K562 (cell line): Measurements from ENCODE around the gene ADAT3. TPM values are rescaled to one million over a fixed set of nuclear protein-coding genes. Genes with fewer than 3 reads are reported as not detected.

ENCODE experiments used
- ASH1L ChIP-seq: fragments of 450-650 bp; IDR thresholded peaks from 2 replicates; pipeline ENCODE4 v1.6.1; 2018; ENCODE audit warnings: borderline replicate concordance, mild to moderate bottlenecking, low read depth; ENCODE audit not compliant: partially characterized antibody
- CSDE1 ChIP-seq, 2 experiments: fragments of 450-650 bp; IDR thresholded peaks; 2 replicates each; pipeline ENCODE4 v1.6.1; 2016; ENCODE audit warnings: mild to moderate bottlenecking in 1 of 2
- ERF ChIP-seq: fragments of 450-650 bp; formaldehyde crosslinking; IDR thresholded peaks from 2 replicates; pipeline ENCODE4 v1.4.0; 2020; ENCODE audit warnings: mild to moderate bottlenecking, mixed read lengths
- EZH2 ChIP-seq: IDR thresholded peaks from 2 replicates; pipeline ENCODE4 v1.6.1; 2012; ENCODE audit warnings: low read depth, mild to moderate bottlenecking, inconsistent platforms, low read length, borderline replicate concordance
- GATAD2B ChIP-seq: fragments of 450-650 bp; IDR thresholded peaks from 2 replicates; pipeline ENCODE4 v1.6.1; 2017; ENCODE audit warnings: mild to moderate bottlenecking, borderline replicate concordance
- HNRNPL ChIP-seq: fragments of 200-400 bp; formaldehyde crosslinking; IDR thresholded peaks from 2 replicates; pipeline ENCODE4 v1.6.1; 2017; ENCODE audit warnings: low read depth, mild to moderate bottlenecking, low read length
- KLF6 ChIP-seq: fragments of 250-450 bp; sonication (Bioruptor Pico); IDR thresholded peaks from 2 replicates; pipeline ENCODE4 v1.4.0; 2020; ENCODE audit warnings: mild to moderate bottlenecking, moderate library complexity, borderline replicate concordance
- LCOR ChIP-seq: sonication (generic); formaldehyde crosslinking; IDR thresholded peaks from 2 replicates; pipeline ENCODE4 v1.8.0; 2022; ENCODE audit warnings: mild to moderate bottlenecking, missing genetic modification reagents
- MTA1 ChIP-seq: fragments of 450-650 bp; IDR thresholded peaks from 2 replicates; pipeline ENCODE4 v1.6.1; 2017; ENCODE audit warnings: borderline replicate concordance
- MXI1 ChIP-seq: IDR thresholded peaks from 2 replicates; pipeline ENCODE4 v1.6.1; 2011; ENCODE audit warnings: low read depth, mild to moderate bottlenecking, improper control_type of control experiment, low read length
- NBN ChIP-seq: fragments of 450-650 bp; IDR thresholded peaks from 2 replicates; pipeline ENCODE4 v1.6.1; 2016; ENCODE audit warnings: low read depth, mild to moderate bottlenecking
- NELFE ChIP-seq: IDR thresholded peaks from 2 replicates; pipeline ENCODE4 v1.6.1; 2011; ENCODE audit warnings: mild to moderate bottlenecking; ENCODE audit not compliant: insufficient read depth, insufficient read length
- NFIC ChIP-seq: fragments of 450-650 bp; IDR thresholded peaks from 2 replicates; pipeline ENCODE4 v1.6.1; 2017; ENCODE audit warnings: mild to moderate bottlenecking, inconsistent platforms
- RBBP5 ChIP-seq: fragments of 200-600 bp; sonication (generic); IDR thresholded peaks from 2 replicates; pipeline ENCODE4 v1.6.1; 2012; ENCODE audit warnings: borderline replicate concordance, mild to moderate bottlenecking, low read length, control low read depth, inconsistent platforms; ENCODE audit not compliant: insufficient read depth, poor library complexity, severe bottlenecking
- SOX6 ChIP-seq: fragments of 450-650 bp; IDR thresholded peaks from 2 replicates; pipeline ENCODE4 v1.6.1; 2014; ENCODE audit warnings: mild to moderate bottlenecking
- SP1 ChIP-seq: sonication (generic); formaldehyde crosslinking; IDR thresholded peaks from 2 replicates; pipeline ENCODE4 v1.8.1; 2022; ENCODE audit warnings: mild to moderate bottlenecking, missing genetic modification reagents
- STAG1 ChIP-seq: sonication (generic); formaldehyde crosslinking; IDR thresholded peaks from 2 replicates; pipeline ENCODE4 v1.5.0; 2020; ENCODE audit warnings: missing genetic modification reagents, borderline replicate concordance
- ZNF143 ChIP-seq: sonication (generic); formaldehyde crosslinking; IDR thresholded peaks from 2 replicates; pipeline ENCODE4 v1.9.0; 2022; ENCODE audit warnings: mild to moderate bottlenecking, missing genetic modification reagents
- ZNF354B ChIP-seq: fragments of 250-450 bp; sonication (Bioruptor Pico); IDR thresholded peaks from 2 replicates; pipeline ENCODE4 v1.4.0; 2020
- ZNF41 ChIP-seq: fragments of 250-450 bp; sonication (Bioruptor Pico); conservative IDR thresholded peaks from 2 replicates; pipeline ENCODE4 v1.4.0; 2020; ENCODE audit warnings: mild to moderate bottlenecking
- ZNF551 ChIP-seq: fragments of 250-450 bp; sonication (Bioruptor Pico); IDR thresholded peaks from 2 replicates; pipeline ENCODE4 v1.5.0; 2021; ENCODE audit warnings: mild to moderate bottlenecking, moderate library complexity
- ZNF717 ChIP-seq: fragments of 250-450 bp; sonication (Bioruptor Pico); IDR thresholded peaks from 2 replicates; pipeline ENCODE4 v1.5.0; 2021
- polyA plus RNA-seq, 8 experiments: library from polyadenylated mRNA; depleted of rRNA in 4 of 8; stranded (reverse) in 5 of 8; unstranded in 3 of 8; fragments of >200 nt; fragmentation: Nextera tagmentation in 2 of 8; fragmentation: Illumina TruSeq in 1 of 8; extraction: Ambion mirVana in 2 of 8; extraction: Trizol in 1 of 8; gene quantifications; 2 replicates each; pipeline versions ENCODE4 v1.2.1 to v1.2.3, GENCODE V29; 2011 to 2014; ENCODE audit warnings: inconsistent platforms in 1 of 8, missing spikeins in 1 of 8
- total RNA-seq, 7 experiments: library from RNA; depleted of rRNA in 6 of 7; stranded (reverse); fragments of >200 nt in 6 of 7; fragmentation: Illumina TruSeq in 2 of 7; extraction: Trizol in 2 of 7; gene quantifications; 2 replicates each; pipeline versions ENCODE4 v1.2.1 to v1.2.3, GENCODE V29; 2011 to 2021; ENCODE audit warnings: low replicate concordance in 1 of 7
- TF ChIP-seq, protein P1 (sequence below): fragments of 250-450 bp; sonication (Bioruptor Pico); IDR thresholded peaks from 2 replicates; pipeline ENCODE4 v1.9.0; 2021; ENCODE audit warnings: mild to moderate bottlenecking, inconsistent platforms
- TF ChIP-seq, protein P2 (sequence below): sonication (generic); formaldehyde crosslinking; IDR thresholded peaks from 2 replicates; pipeline ENCODE4 v1.8.0; 2022; ENCODE audit warnings: missing genetic modification reagents, mild to moderate bottlenecking, moderate library complexity, borderline replicate concordance
- TF ChIP-seq, protein P3 (sequence below): fragments of 250-450 bp; sonication (Bioruptor Pico); IDR thresholded peaks from 2 replicates; pipeline ENCODE4 v1.5.0; 2020; ENCODE audit warnings: mild to moderate bottlenecking, borderline replicate concordance

Gene ADAT3
- total and polyA plus RNA-seq, 9 of the 15 experiments (the other 6 are each of a cell fraction or from before 2014, with no cell fraction given): 0.67 to 15.6 (median 7.8) TPM; not detected in 4

DNA sequence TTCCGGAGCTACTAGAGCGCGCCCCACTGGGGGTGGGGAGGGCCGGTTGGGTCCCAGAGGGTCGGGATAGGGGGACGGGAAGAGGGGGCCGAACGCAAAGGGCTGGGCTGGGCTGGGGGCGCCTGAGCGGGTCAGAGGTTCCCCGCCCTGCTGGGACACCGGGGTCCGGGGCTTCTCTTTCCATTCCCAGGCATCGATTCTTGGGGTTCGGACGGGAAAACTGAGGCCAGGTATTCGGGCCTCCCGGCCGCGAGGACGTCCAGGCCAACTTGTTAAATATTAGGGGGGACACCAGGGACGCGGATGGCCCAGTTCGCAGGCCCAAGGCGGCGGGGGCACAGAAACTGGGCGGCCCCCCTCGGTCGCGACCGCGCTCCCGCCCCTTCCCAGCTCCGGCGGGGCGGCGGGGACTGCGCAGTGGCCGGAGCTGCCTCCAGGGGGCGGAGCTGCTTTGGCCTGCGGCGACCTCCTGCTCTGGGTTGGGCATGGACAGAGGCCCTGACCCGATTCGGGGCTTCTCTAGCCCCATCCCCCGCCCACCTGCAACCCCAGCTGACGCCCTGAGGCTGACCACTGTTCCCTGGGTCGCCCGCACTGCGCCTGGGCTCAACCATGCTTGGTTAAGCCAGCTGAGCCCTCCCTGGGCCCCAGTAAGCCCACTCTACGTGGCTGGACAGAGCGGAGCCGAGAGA lies 40.6 kb upstream of the ADAT3 start (continued):
- no peak for TF ChIP-seq ZNF41 (CRISPR knock-in tag)
- TF ChIP-seq KLF6 (CRISPR knock-in tag): no peak
- TF ChIP-seq MTA1: no peak
- TF ChIP-seq, protein P1, sequence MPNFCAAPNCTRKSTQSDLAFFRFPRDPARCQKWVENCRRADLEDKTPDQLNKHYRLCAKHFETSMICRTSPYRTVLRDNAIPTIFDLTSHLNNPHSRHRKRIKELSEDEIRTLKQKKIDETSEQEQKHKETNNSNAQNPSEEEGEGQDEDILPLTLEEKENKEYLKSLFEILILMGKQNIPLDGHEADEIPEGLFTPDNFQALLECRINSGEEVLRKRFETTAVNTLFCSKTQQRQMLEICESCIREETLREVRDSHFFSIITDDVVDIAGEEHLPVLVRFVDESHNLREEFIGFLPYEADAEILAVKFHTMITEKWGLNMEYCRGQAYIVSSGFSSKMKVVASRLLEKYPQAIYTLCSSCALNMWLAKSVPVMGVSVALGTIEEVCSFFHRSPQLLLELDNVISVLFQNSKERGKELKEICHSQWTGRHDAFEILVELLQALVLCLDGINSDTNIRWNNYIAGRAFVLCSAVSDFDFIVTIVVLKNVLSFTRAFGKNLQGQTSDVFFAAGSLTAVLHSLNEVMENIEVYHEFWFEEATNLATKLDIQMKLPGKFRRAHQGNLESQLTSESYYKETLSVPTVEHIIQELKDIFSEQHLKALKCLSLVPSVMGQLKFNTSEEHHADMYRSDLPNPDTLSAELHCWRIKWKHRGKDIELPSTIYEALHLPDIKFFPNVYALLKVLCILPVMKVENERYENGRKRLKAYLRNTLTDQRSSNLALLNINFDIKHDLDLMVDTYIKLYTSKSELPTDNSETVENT: peak; percentile 58; the same call in 1 of the 2 replicates
- TF ChIP-seq, protein P2, sequence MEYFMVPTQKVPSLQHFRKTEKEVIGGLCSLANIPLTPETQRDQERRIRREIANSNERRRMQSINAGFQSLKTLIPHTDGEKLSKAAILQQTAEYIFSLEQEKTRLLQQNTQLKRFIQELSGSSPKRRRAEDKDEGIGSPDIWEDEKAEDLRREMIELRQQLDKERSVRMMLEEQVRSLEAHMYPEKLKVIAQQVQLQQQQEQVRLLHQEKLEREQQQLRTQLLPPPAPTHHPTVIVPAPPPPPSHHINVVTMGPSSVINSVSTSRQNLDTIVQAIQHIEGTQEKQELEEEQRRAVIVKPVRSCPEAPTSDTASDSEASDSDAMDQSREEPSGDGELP (CRISPR knock-in tag): peak; percentile 89
- 0 out of 2 replicates have a peak, but pooled peaks have one; percentile 60 for TF ChIP-seq ERF
- no peak for TF ChIP-seq ZNF143 (CRISPR knock-in tag)
- peak; percentile 42 for TF ChIP-seq RBBP5
- TF ChIP-seq, protein P3, sequence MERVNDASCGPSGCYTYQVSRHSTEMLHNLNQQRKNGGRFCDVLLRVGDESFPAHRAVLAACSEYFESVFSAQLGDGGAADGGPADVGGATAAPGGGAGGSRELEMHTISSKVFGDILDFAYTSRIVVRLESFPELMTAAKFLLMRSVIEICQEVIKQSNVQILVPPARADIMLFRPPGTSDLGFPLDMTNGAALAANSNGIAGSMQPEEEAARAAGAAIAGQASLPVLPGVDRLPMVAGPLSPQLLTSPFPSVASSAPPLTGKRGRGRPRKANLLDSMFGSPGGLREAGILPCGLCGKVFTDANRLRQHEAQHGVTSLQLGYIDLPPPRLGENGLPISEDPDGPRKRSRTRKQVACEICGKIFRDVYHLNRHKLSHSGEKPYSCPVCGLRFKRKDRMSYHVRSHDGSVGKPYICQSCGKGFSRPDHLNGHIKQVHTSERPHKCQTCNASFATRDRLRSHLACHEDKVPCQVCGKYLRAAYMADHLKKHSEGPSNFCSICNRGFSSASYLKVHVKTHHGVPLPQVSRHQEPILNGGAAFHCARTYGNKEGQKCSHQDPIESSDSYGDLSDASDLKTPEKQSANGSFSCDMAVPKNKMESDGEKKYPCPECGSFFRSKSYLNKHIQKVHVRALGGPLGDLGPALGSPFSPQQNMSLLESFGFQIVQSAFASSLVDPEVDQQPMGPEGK: peak; percentile 55; the same call in 1 of the 2 replicates
- no peak for TF ChIP-seq NELFE
- no peak for TF ChIP-seq ZNF551
- no peak for TF ChIP-seq SOX6
- peak; percentile 39; the same call in 1 of the 2 replicates for TF ChIP-seq HNRNPL
- 0 out of 2 replicates have a peak, but pooled peaks have one; percentile 5 for TF ChIP-seq NBN
- no peak for TF ChIP-seq ZNF354B (CRISPR knock-in tag)
- no peak for TF ChIP-seq EZH2
- no peak for TF ChIP-seq ASH1L
- no peak for TF ChIP-seq CSDE1 (IDR thresholded peaks at IDR 0.05)
- TF ChIP-seq ZNF717 (CRISPR knock-in tag): no peak
- TF ChIP-seq STAG1 (CRISPR knock-in tag): no peak
- no peak for TF ChIP-seq NFIC
- TF ChIP-seq GATAD2B: no peak; the same call in 1 of the 2 replicates
- TF ChIP-seq SP1 (CRISPR knock-in tag): peak; percentile 34; the same call in 1 of the 2 replicates
- TF ChIP-seq LCOR (CRISPR knock-in tag): no peak
- TF ChIP-seq MXI1: no peak
